Measurements from ENCODE around the gene IL1RL1. TPM values are rescaled to one million over a fixed set of nuclear protein-coding genes. Genes with fewer than 3 reads are reported as not detected.

The IL1RL1 gene
- total and polyA plus RNA-seq, 2 donors from 2014 or later = 32.3 to 102 TPM

DNA sequence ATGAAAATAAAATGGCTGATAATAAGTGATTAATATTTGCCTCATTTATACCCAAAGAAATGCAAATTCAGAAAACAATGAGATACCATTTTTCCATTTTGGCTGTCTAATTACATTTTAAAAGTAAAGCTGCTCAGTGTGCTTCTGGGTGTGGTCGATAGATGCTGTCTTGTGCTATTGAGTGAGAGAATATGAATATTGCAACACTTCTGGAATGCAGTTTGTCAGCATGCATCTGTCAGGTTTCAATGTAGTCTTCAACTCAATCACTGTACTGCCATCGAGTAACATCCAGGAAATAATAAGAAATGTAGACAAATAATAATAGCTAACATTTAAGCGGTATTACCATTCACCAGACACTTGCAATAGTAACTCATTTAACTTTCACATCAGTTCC, 48.2 kb downstream of the IL1RL1 start:
- intact Hi-C loops (cut with DNase I) = no loop called here
- no peak for DNase-seq
- TF ChIP-seq, protein P1, sequence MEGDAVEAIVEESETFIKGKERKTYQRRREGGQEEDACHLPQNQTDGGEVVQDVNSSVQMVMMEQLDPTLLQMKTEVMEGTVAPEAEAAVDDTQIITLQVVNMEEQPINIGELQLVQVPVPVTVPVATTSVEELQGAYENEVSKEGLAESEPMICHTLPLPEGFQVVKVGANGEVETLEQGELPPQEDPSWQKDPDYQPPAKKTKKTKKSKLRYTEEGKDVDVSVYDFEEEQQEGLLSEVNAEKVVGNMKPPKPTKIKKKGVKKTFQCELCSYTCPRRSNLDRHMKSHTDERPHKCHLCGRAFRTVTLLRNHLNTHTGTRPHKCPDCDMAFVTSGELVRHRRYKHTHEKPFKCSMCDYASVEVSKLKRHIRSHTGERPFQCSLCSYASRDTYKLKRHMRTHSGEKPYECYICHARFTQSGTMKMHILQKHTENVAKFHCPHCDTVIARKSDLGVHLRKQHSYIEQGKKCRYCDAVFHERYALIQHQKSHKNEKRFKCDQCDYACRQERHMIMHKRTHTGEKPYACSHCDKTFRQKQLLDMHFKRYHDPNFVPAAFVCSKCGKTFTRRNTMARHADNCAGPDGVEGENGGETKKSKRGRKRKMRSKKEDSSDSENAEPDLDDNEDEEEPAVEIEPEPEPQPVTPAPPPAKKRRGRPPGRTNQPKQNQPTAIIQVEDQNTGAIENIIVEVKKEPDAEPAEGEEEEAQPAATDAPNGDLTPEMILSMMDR (IDR thresholded peaks at IDR 0.05; ENCODE audit: borderline replicate concordance, extremely low read depth, insufficient read depth) = no peak
- no peak for FAIRE-seq
- no peaks in the 10 kb centered on the region for H3K4me1 ChIP-seq (ENCODE audit: control insufficient read depth in 2 of 3, insufficient read depth in 2 of 3, low read depth in 1 of 3, low read length in 3 of 3)
- no peaks in the 10 kb centered on the region for H3K36me3 ChIP-seq (ENCODE audit: control insufficient read depth in 2 of 3, insufficient read depth in 3 of 3, low read length in 3 of 3)
- H3K9ac ChIP-seq (ENCODE audit: low read length in 3 of 3) = no peak overlapping the region
- no peaks in the 10 kb centered on the region for H3K9me3 ChIP-seq (ENCODE audit: control insufficient read depth in 2 of 3, insufficient read depth in 1 of 3, low read length in 3 of 3)
- H3K27me3 ChIP-seq (ENCODE audit: control insufficient read depth, insufficient read depth, low read length) = no peaks in the 10 kb centered on the region
- no peak overlapping the region for H3K4me3 ChIP-seq (ENCODE audit: low read length in 3 of 3)
- no peak overlapping the region for H3K27ac ChIP-seq (ENCODE audit: low read depth in 2 of 2, low read length in 2 of 2)

DNA sequence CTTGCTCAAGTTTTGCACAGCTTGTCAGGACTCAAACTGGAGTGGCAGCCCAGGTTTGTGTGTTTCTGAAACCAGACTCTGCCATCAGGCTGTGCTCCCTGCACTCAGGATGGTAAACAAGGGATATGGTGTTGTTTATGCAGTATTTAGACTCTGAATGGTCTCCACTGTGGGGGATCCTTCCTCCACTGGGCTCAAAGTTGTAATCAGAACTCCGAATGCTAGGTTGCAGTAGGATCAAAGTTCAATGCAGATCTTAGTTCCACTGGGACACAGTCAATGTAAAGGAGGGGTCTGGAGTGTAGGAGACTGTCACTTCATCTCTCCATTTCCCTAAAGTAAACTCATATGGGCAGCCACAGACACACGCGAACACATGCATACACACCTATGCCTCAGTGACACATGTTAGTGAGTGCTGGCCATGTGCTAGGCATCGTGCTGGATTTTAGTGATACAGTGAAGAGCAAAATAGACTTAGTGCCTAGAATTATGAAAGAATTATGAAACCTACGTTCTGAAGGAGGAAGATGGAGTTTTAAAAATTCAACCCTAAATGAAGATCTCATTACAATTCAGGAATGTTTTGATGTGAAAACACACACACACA, 50.4 kb downstream of the IL1RL1 start:
- intact Hi-C loops (cut with DNase I) = no loop called here
- no peak for FAIRE-seq

DNA sequence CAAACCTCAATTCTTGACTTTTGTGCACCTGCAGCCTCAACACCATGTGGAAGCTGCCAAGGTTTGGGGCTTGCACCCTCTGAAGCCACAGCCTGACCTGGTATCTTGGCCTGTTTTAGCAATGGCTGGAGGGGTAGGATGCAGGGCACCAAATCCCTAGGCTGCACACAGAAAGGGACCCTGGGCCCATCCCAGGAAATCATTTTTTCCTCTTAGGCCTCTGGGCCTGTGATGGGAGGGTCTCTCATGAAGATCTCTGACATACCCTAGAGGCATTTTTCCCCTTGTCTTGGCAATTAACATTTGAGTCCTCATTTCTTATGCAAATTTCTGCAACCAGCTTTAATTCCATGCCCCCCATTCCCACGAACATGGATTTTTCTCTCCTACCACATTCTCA, 54.4 kb downstream of the IL1RL1 start:
- H3K27ac ChIP-seq (ENCODE audit: low read depth in 2 of 2, low read length in 2 of 2) = no peak overlapping the region
- FAIRE-seq (no peak), DNase-seq (no peak)
- TF ChIP-seq, protein P1 (IDR thresholded peaks at IDR 0.05; ENCODE audit: borderline replicate concordance, extremely low read depth, insufficient read depth) = no peak
- H3K27me3 ChIP-seq (ENCODE audit: control insufficient read depth, insufficient read depth, low read length) = no peaks in the 10 kb centered on the region
- no peaks in the 10 kb centered on the region for H3K36me3 ChIP-seq (ENCODE audit: control insufficient read depth in 2 of 3, insufficient read depth in 3 of 3, low read length in 3 of 3)
- H3K4me1 ChIP-seq (ENCODE audit: control insufficient read depth in 2 of 3, insufficient read depth in 2 of 3, low read depth in 1 of 3, low read length in 3 of 3) = no peaks in the 10 kb centered on the region
- H3K9me3 ChIP-seq (ENCODE audit: control insufficient read depth in 2 of 3, insufficient read depth in 1 of 3, low read length in 3 of 3) = no peaks in the 10 kb centered on the region
- intact Hi-C loops (cut with DNase I) = no loop called here
- no peak overlapping the region for H3K9ac ChIP-seq (ENCODE audit: low read length in 3 of 3)
- no peak overlapping the region for H3K4me3 ChIP-seq (ENCODE audit: low read length in 3 of 3)

More for the DNA sequence above, 50.4 kb downstream of the IL1RL1 start:
- TF ChIP-seq, protein P1 (IDR thresholded peaks at IDR 0.05; ENCODE audit: borderline replicate concordance, extremely low read depth, insufficient read depth) = no peak
- Histone ChIP-seq H3K9me3 (ENCODE audit: control insufficient read depth in 2 of 3, insufficient read depth in 1 of 3, low read length in 3 of 3) (no peaks in the 10 kb centered on the region), H3K27me3 (ENCODE audit: control insufficient read depth, insufficient read depth, low read length) (no peaks in the 10 kb centered on the region), H3K4me3 (ENCODE audit: low read length in 3 of 3) (no peak overlapping the region), H3K9ac (ENCODE audit: low read length in 3 of 3) (no peak overlapping the region), H3K36me3 (ENCODE audit: control insufficient read depth in 2 of 3, insufficient read depth in 3 of 3, low read length in 3 of 3) (no peaks in the 10 kb centered on the region), H3K27ac (ENCODE audit: low read depth in 2 of 2, low read length in 2 of 2) (no peak overlapping the region), H3K4me1 (ENCODE audit: control insufficient read depth in 2 of 3, insufficient read depth in 2 of 3, low read depth in 1 of 3, low read length in 3 of 3) (no peaks in the 10 kb centered on the region)
- no peak for DNase-seq

Measured in kidney (tissue), 14 donors.